ENCODE results near the gene GNE.
"Not testable (repeated sequence)": the region's sequence is repeated elsewhere in the genome, so short reads cannot be mapped to it uniquely, and the experiment has no call there.

DNA sequence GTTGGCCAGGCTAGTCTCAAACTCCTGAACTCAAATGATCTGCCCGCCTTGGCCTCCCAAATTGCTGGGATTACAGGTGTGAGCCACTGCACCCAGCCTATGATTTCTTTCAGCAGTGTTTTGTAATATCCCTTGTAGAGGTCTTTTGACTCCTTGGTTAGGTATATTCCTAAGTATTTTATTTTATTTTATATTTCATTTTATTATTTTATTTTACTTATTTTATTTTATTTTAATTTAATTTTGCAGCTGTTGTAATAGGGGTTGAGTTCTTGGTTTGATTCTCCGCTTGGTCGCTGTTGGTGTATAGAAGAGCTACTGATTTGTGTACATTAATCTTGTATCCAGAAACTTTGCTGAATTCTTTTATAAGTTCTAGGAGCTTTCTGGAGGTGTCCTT, 18.6 kb downstream of the GNE start:
- TF ChIP-seq CTCF, POLR2A (IDR thresholded peaks at IDR 0.05): not testable (repeated sequence)

Measured in lower leg skin (tissue), 3 donors.